HepG2 (cell line): Measurements from ENCODE around the gene UBASH3A. TPM values are rescaled to one million over a fixed set of nuclear protein-coding genes. Genes with fewer than 3 reads are reported as not detected.

ENCODE experiments used
- ATAC-seq: fragments of 200-7000 bp; cut with Tn5 transposase; 3 replicates; pipeline ENCODE4 v1.9.1; 2020; ENCODE audit warnings: mild to moderate bottlenecking, moderate library complexity
- BruUV-seq: library from RNA; stranded (reverse); fragments of 400-500 nt; replicated peaks from 2 replicates; lab custom pipeline; 2021; lab: Mats Ljungman, UMichigan
- CTCF ChIA-PET: fragments of 300-600 bp; formaldehyde crosslinking; extraction: SDS; loops from one replicate; lab custom pipeline; 2021; ENCODE audit warnings: low total read pairs, inconsistent platforms, low intra/inter-chr PET ratio; lab: Yijun Ruan, JAX
- POLR2A ChIA-PET: fragments of 350-600 bp; sonication (Branson Sonifier 250); formaldehyde crosslinking; loops from one replicate; lab custom pipeline; 2020; ENCODE audit warnings: antibody characterized with exemption, inconsistent platforms; lab: Yijun Ruan, JAX
- DNase-seq: peaks from one replicate; pipeline ENCODE4 v3.0.0-alpha.2; 2015; ENCODE audit warnings: low spot score
- FAIRE-seq: peaks from 3 replicates; lab custom pipeline; 2011; peaks lifted over from hg19 to GRCh38; lab: Jason Lieb, UNC
- H2AFZ ChIP-seq: one replicate; pipeline ENCODE4 v1.6.1; 2011; ENCODE audit warnings: low read length, inconsistent platforms
- H3K27ac ChIP-seq: fragments of 300-600 bp; 3 replicates; pipeline ENCODE4 v1.8.0; 2011; ENCODE audit warnings: mixed run types, mild to moderate bottlenecking, mixed read lengths, low read length, inconsistent platforms; ENCODE audit not compliant: insufficient read depth; ENCODE audit errors: extremely low read length
- H3K27me3 ChIP-seq, 2 experiments: fragments of 200-600 bp in 1 of 2; 2 replicates in 1 of 2; 3 replicates in 1 of 2; pipeline versions ENCODE4 v1.6.0 to v1.8.0; 2011; ENCODE audit warnings: low read length in 2 of 2, mild to moderate bottlenecking in 2 of 2, moderate library complexity in 2 of 2, inconsistent platforms in 1 of 2; ENCODE audit not compliant: insufficient read depth in 2 of 2, control insufficient read depth in 1 of 2
- H3K36me3 ChIP-seq, 2 experiments: fragments of 200-600 bp in 1 of 2; replicated peaks in 1 of 2; 2 replicates in 1 of 2; 3 replicates in 1 of 2; pipeline versions ENCODE4 v1.5.1 to v1.8.0; 2011; ENCODE audit warnings: low read length in 2 of 2, inconsistent platforms in 1 of 2; ENCODE audit not compliant: insufficient read depth in 2 of 2, control insufficient read depth in 1 of 2
- H3K4me1 ChIP-seq: 2 replicates; pipeline ENCODE4 v1.5.1; 2012; ENCODE audit warnings: low read length, inconsistent platforms; ENCODE audit not compliant: insufficient read depth
- H3K4me2 ChIP-seq: 2 replicates; pipeline ENCODE4 v1.6.0; 2011; ENCODE audit warnings: low read depth, low read length, inconsistent platforms
- H3K4me3 ChIP-seq, 3 experiments: fragments of 200-600 bp in 1 of 3; sonication (generic), shearing (Covaris generic) in 1 of 3; replicated peaks in 1 of 3; 2 replicates each; pipeline ENCODE4 v1.5.1; 2011 to 2016; ENCODE audit warnings: low read length in 3 of 3, inconsistent platforms in 2 of 3, low read depth in 2 of 3, mild to moderate bottlenecking in 2 of 3, control low read depth in 1 of 3, mixed read lengths in 1 of 3; ENCODE audit not compliant: insufficient read depth in 1 of 3
- H3K79me2 ChIP-seq: one replicate; pipeline ENCODE4 v1.6.1; 2011; ENCODE audit warnings: low read length, inconsistent platforms; ENCODE audit not compliant: insufficient read depth
- H3K9ac ChIP-seq: 2 replicates; pipeline ENCODE4 v1.6.0; 2011; ENCODE audit warnings: mild to moderate bottlenecking, low read depth, low read length, inconsistent platforms; ENCODE audit not compliant: insufficient read depth
- H3K9me3 ChIP-seq: 2 replicates; pipeline ENCODE4 v1.5.1; 2012; ENCODE audit warnings: mild to moderate bottlenecking, low read length
- H4K20me1 ChIP-seq: 2 replicates; pipeline ENCODE4 v1.6.0; 2011; ENCODE audit warnings: inconsistent platforms, mild to moderate bottlenecking, low read length, moderate library complexity; ENCODE audit not compliant: insufficient read depth
- ARNT ChIP-seq: fragments of 450-650 bp; IDR thresholded peaks from 2 replicates; pipeline ENCODE4 v1.6.1; 2017
- GABPA ChIP-seq, 2 experiments: IDR thresholded peaks; 2 replicates each; pipeline ENCODE4 v1.6.1; 2011 to 2016; ENCODE audit warnings: low read depth in 2 of 2, low read length in 1 of 2, missing biosample characterization in 1 of 2, missing genetic modification characterization in 1 of 2
- NFKBIZ ChIP-seq: IDR thresholded peaks from 2 replicates; pipeline ENCODE4 v1.6.1; 2018; ENCODE audit warnings: missing genetic modification reagents, missing compliant biosample characterization
- ZNF407 ChIP-seq: sonication (generic); formaldehyde crosslinking; IDR thresholded peaks from one replicate; pipeline ENCODE4 v1.5.1; 2020; ENCODE audit warnings: mild to moderate bottlenecking, missing genetic modification reagents; ENCODE audit errors: not compliant biosample characterization
- ZNF441 ChIP-seq: sonication (generic); formaldehyde crosslinking; IDR thresholded peaks from 2 replicates; pipeline ENCODE4 v1.7.0; 2021; ENCODE audit warnings: missing genetic modification reagents, borderline replicate concordance
- ZNF615 ChIP-seq: sonication (generic); formaldehyde crosslinking; IDR thresholded peaks from 2 replicates; pipeline ENCODE4 v1.5.0; 2020; ENCODE audit warnings: mild to moderate bottlenecking, missing genetic modification reagents, borderline replicate concordance
- WGBS: methylation state at CpG from one replicate; pipeline ENCODE4 v1.1.6; 2017; ENCODE audit warnings: low lambda C conversion rate; 5-methylcytosine and 5-hydroxymethylcytosine counted together
- in situ Hi-C: cut with HindIII; loops from 2 replicates; pipeline ENCODE4 v1.10.0; 2017; ENCODE audit warnings: low pct_unique_long_range_greater_than_20kb; ENCODE audit not compliant: extremely low pct_ligation_motif_present
- intact Hi-C: fragments of 100-400 bp; cut with micrococcal nuclease; formaldehyde crosslinking; loops from one replicate; pipeline ENCODE4 v1.10.0; 2022; ENCODE audit not compliant: unreplicated experiment
- polyA plus RNA-seq, 8 experiments: library from polyadenylated mRNA; depleted of rRNA in 3 of 8; stranded (reverse) in 7 of 8; unstranded in 1 of 8; fragments of >200 nt; fragmentation: Illumina TruSeq in 4 of 8; extraction: Trizol in 4 of 8; gene quantifications; 2 replicates each; pipeline versions ENCODE4 v1.2.1 to v1.2.3, GENCODE V29; 2011 to 2016; ENCODE audit warnings: low read depth in 4 of 8, missing spikeins in 1 of 8, mixed read lengths in 1 of 8; ENCODE audit not compliant: insufficient read depth in 1 of 8
- total RNA-seq, 5 experiments: library from RNA; depleted of rRNA; stranded (reverse); fragments of >200 nt; fragmentation: Illumina TruSeq; extraction: Trizol; gene quantifications; 2 replicates each; pipeline ENCODE4 v1.2.3, GENCODE V29; 2016; ENCODE audit warnings: low read depth in 1 of 5
- TF ChIP-seq, protein P1 (sequence below): sonication (generic); formaldehyde crosslinking; IDR thresholded peaks from 2 replicates; pipeline ENCODE4 v1.5.1; 2020; ENCODE audit warnings: mild to moderate bottlenecking, missing genetic modification reagents, borderline replicate concordance

Gene UBASH3A
- total and polyA plus RNA-seq, 2 of the 13 experiments (the other 11 are each of a cell fraction or from before 2014, with no cell fraction given): not detected

- no peak for TF ChIP-seq ZNF407 (CRISPR knock-in tag)
- TF ChIP-seq, all 625 proteins: peak for 22
Observed at GRCh38 chr21:42385619-42386018, 18.1 kb upstream of the UBASH3A start (continued).

DNA sequence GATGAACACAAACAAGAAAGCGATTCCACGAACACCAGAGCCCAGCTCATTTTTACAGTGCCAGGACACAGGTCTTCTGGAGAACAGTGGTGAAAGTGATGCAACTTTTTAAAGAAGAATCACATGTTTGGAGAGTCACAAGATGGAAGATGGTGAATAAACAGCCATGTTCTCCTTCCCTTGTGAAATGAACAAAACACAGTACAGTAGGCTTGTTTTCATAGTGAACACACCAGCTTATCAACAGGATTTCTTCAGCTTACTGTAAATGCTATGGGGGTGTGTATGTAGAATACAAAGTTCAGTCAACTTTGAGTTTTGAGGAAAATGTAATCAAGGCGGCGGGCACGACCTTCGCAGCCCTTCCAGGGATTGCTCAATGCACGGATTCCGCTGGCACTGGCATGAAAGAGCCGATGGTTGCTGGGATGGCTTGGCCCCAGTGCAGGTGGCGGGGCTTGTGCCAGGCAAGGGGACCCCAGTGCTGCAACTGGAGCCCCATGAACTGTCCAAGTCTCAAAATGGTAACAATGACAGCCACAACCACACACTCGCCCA lies 17.6 kb upstream of the UBASH3A start:
- H3K4me1 ChIP-seq: peaks cover 78% of the 10 kb centered on the region
- FAIRE-seq (peak; percentile 82), ATAC-seq (peak; percentile 67), DNase-seq (peak; percentile 91)
- H3K36me3 ChIP-seq: no peaks in the 10 kb centered on the region
- WGBS: 13% methylated on average over 10 of the region's 11 CpGs
- intact Hi-C loops: no loop called here
- peak overlapping the region; percentile 83 for H3K27ac ChIP-seq
- H3K27me3 ChIP-seq: no peaks in the 10 kb centered on the region
- ChIA-PET CTCF (no interaction called here), POLR2A (interaction anchor here (1.0 to 2.6 kb wide), 5 partner anchors 12 to 460 kb away, joined by 3 to 10 read pairs (median 6); partner anchors contain the start of genes TFF1 and UBASH3A)
- peak overlapping the region; percentile 88 for H3K4me2 ChIP-seq
- H3K9ac ChIP-seq: peak overlapping the region; percentile 62
- H3K79me2 ChIP-seq: no peaks in the 10 kb centered on the region
- H4K20me1 ChIP-seq: no peaks in the 10 kb centered on the region
- no TSS peak for BruUV-seq
- H3K9me3 ChIP-seq: no peaks in the 10 kb centered on the region
- H2AFZ ChIP-seq: no peak overlapping the region
- peak overlapping the region; percentile 22 to 49 (median 25); a peak in 5 of 6 replicates for H3K4me3 ChIP-seq
- in situ Hi-C loops: no loop called here
- TF ChIP-seq GABPA (IDR thresholded peaks at IDR 0.05; ENCODE audit: low read depth, low read length): no peak
- peak; percentile 39; the same call in 1 of the 2 replicates for TF ChIP-seq GABPA (CRISPR knock-in tag; IDR thresholded peaks at IDR 0.05; ENCODE audit: low read depth)
- no peak for TF ChIP-seq ZNF441 (CRISPR knock-in tag)
- TF ChIP-seq ARNT: no peak
- TF ChIP-seq, protein P1, sequence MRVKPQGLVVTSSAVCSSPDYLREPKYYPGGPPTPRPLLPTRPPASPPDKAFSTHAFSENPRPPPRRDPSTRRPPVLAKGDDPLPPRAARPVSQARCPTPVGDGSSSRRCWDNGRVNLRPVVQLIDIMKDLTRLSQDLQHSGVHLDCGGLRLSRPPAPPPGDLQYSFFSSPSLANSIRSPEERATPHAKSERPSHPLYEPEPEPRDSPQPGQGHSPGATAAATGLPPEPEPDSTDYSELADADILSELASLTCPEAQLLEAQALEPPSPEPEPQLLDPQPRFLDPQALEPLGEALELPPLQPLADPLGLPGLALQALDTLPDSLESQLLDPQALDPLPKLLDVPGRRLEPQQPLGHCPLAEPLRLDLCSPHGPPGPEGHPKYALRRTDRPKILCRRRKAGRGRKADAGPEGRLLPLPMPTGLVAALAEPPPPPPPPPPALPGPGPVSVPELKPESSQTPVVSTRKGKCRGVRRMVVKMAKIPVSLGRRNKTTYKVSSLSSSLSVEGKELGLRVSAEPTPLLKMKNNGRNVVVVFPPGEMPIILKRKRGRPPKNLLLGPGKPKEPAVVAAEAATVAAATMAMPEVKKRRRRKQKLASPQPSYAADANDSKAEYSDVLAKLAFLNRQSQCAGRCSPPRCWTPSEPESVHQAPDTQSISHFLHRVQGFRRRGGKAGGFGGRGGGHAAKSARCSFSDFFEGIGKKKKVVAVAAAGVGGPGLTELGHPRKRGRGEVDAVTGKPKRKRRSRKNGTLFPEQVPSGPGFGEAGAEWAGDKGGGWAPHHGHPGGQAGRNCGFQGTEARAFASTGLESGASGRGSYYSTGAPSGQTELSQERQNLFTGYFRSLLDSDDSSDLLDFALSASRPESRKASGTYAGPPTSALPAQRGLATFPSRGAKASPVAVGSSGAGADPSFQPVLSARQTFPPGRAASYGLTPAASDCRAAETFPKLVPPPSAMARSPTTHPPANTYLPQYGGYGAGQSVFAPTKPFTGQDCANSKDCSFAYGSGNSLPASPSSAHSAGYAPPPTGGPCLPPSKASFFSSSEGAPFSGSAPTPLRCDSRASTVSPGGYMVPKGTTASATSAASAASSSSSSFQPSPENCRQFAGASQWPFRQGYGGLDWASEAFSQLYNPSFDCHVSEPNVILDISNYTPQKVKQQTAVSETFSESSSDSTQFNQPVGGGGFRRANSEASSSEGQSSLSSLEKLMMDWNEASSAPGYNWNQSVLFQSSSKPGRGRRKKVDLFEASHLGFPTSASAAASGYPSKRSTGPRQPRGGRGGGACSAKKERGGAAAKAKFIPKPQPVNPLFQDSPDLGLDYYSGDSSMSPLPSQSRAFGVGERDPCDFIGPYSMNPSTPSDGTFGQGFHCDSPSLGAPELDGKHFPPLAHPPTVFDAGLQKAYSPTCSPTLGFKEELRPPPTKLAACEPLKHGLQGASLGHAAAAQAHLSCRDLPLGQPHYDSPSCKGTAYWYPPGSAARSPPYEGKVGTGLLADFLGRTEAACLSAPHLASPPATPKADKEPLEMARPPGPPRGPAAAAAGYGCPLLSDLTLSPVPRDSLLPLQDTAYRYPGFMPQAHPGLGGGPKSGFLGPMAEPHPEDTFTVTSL: peak; percentile 92
- TF ChIP-seq ZNF615 (CRISPR knock-in tag): 0 out of 2 replicates have a peak, but pooled peaks have one; percentile 81
- TF ChIP-seq NFKBIZ: peak; percentile 94; the same call in 1 of the 2 replicates
